ENCODE measurements around the gene SMAD9. TPM values are rescaled to one million over a fixed set of nuclear protein-coding genes. Genes with fewer than 3 reads are reported as not detected.
A peak's percentile ranks its signal among the peaks of the same experiment; 100 is the strongest.

SMAD9 gene
- total and polyA plus RNA-seq, 4 donors, result 2.5 to 35.0 (median 6.2) TPM

DNA sequence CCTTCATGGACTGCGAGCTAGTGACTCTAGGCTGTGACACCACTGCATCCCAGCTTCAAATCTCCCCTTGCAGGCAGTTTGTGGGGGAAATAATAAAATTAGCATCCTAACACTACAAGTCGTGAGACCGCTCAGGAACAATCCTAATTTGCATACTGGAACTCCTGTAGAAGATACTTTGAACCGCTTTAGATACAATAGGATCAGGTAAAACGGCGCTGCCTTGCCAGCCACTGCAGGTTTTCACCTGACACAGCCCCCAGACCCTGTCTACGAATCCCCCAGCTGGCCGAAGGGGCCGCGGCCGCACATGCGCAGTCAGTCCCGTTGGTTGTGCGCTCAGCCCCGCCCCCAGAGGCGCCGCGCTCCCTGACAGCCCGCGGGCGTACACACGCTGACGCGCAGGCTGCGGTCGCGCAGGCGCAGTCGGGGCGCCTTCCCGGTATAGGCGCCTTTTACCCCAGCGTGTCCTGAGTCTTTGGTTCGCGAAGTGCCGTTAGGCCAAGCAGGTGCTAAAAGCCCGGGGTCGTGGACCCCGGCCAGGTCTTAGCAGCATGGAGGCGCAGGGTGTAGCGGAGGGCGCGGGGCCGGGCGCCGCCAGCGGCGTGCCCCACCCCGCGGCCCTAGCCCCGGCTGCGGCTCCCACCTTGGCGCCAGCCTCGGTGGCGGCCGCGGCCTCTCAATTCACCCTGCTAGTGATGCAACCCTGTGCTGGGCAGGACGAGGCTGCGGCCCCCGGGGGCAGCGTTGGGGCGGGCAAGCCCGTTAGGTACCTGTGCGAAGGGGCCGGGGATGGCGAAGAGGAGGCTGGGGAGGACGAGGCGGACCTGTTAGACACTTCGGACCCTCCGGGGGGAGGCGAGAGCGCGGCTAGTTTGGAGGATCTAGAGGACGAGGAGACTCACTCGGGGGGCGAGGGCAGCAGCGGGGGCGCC, 101.0 kb downstream of the SMAD9 start, which contains the start of gene RFXAP:
Gene RFXAP, plus strand, starts transcription at position 419 of the 935 bp plus-strand sequence. Its CDS starts 136 bp downstream, at position 555.
- 0 to 1% methylated on average over 74 to 78 of the region's 78 CpGs for WGBS, 2 donors
- no peaks in the 10 kb centered on the region for H3K27me3 ChIP-seq (ENCODE audit: control insufficient read depth in 3 of 3, insufficient read depth in 3 of 3, low read length in 2 of 3)
- DNase-seq, result peak; percentile 91 to 94 (median 92)
- peak within 1 kb of the TSS in 1 of 2 donors; percentile 87 for H3K9ac ChIP-seq (ENCODE audit: insufficient read depth in 1 of 2, low read length in 2 of 2)
- peak within 1 kb of the TSS; percentile 51 to 75 for H3K27ac ChIP-seq (ENCODE audit: low read depth in 1 of 2, low read length in 1 of 2)
- peak; percentile 97 for ATAC-seq (ENCODE audit: insufficient read depth, low FRiP score)
- H3K4me1 ChIP-seq (ENCODE audit: control insufficient read depth in 5 of 5, insufficient read depth in 5 of 5, low read length in 5 of 5), result peaks cover 6 to 32% (median 12%) of the 10 kb centered on the region in 5 donors
- peaks cover 0 to 2% (median 0%) of the 10 kb centered on the region in 4 donors for H3K9me3 ChIP-seq (ENCODE audit: control insufficient read depth in 4 of 4, insufficient read depth in 3 of 4, low read length in 3 of 4)
- H3K4me3 ChIP-seq, result peak within 1 kb of the TSS; percentile 96
- TF ChIP-seq, protein P1, sequence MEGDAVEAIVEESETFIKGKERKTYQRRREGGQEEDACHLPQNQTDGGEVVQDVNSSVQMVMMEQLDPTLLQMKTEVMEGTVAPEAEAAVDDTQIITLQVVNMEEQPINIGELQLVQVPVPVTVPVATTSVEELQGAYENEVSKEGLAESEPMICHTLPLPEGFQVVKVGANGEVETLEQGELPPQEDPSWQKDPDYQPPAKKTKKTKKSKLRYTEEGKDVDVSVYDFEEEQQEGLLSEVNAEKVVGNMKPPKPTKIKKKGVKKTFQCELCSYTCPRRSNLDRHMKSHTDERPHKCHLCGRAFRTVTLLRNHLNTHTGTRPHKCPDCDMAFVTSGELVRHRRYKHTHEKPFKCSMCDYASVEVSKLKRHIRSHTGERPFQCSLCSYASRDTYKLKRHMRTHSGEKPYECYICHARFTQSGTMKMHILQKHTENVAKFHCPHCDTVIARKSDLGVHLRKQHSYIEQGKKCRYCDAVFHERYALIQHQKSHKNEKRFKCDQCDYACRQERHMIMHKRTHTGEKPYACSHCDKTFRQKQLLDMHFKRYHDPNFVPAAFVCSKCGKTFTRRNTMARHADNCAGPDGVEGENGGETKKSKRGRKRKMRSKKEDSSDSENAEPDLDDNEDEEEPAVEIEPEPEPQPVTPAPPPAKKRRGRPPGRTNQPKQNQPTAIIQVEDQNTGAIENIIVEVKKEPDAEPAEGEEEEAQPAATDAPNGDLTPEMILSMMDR (IDR thresholded peaks at IDR 0.05; ENCODE audit: control extremely low read depth, extremely low read depth), result no peak
- H3K36me3 ChIP-seq (ENCODE audit: control insufficient read depth in 4 of 4, insufficient read depth in 4 of 4, low read length in 4 of 4), result no peaks in the 10 kb centered on the region

DNA sequence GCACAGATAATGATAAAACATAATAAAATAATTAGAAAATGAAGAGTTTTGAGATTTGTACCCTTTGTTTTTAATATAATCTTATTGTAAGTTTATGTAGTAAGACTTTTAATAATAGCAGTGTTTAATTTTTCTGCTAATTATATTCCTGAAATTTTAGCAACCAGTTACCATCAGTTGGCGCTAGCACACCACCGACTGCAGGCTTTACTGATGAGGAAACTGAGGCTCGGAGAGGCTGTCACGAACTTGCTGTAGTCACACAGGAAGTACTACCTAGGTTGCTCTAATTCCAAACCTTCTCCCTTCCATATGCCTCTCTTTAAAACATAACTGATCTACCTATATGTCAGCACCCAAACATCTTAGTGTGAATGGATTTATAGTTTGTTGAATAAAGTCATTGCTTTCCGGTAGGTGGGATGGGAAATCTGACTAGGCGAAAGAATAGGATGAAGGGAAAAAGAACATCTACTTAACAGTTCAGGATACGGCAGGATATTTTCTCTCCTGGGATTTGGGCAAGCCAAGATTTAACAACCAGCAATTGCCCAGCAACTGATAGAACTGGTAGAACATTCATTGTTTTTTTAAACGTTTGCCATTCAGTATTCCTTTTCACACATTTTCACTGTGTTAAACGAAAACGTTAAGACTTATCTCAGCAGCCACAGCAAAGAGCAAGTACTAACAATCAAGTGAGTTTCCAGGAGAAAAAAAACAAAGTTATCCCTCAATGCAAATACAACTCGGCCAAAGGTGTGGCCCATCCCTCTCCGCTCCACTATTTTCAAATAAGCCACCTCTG, 101.8 kb downstream of the SMAD9 start:
- no peak for ATAC-seq (ENCODE audit: insufficient read depth, low FRiP score)
- 45 to 54% methylated on average over 12 of the region's 12 CpGs for WGBS, 2 donors
- Histone ChIP-seq H3K27ac (ENCODE audit: low read depth in 1 of 2, low read length in 1 of 2) (peak overlapping the region in 1 of 2 donors; percentile 75), H3K4me1 (ENCODE audit: control insufficient read depth in 5 of 5, insufficient read depth in 5 of 5, low read length in 5 of 5) (peaks cover 6 to 32% (median 12%) of the 10 kb centered on the region in 5 donors), H3K9ac (ENCODE audit: insufficient read depth in 1 of 2, low read length in 2 of 2) (peak overlapping the region in 1 of 2 donors; percentile 86), H3K36me3 (ENCODE audit: control insufficient read depth in 4 of 4, insufficient read depth in 4 of 4, low read length in 4 of 4) (no peaks in the 10 kb centered on the region), H3K9me3 (ENCODE audit: control insufficient read depth in 4 of 4, insufficient read depth in 3 of 4, low read length in 3 of 4) (peaks cover 0 to 2% (median 0%) of the 10 kb centered on the region in 4 donors), H3K4me3 (peak overlapping the region; percentile 96), H3K27me3 (ENCODE audit: control insufficient read depth in 3 of 3, insufficient read depth in 3 of 3, low read length in 2 of 3) (no peaks in the 10 kb centered on the region)
- no peak for DNase-seq
- TF ChIP-seq, protein P1 (IDR thresholded peaks at IDR 0.05; ENCODE audit: control extremely low read depth, extremely low read depth), result no peak

DNA sequence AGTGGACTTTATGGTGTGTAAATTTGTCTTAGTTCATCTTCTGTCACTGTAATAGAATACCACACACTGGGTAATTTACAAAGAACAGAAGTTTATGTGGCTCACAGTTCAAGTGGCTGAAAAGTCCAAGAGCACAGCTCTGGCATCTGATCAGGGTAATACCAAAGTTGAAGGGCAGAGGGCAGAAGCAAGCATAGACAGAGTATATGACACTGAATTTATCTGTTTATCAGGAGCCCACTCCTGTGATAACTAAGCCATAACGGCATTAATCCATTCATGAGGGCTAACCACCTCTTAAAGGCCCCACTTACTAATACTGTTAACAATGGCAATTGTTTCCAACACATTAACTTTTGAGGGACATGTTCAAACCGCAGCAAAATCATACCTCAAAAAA, 105.0 kb downstream of the SMAD9 start:
- TF ChIP-seq, protein P1 (IDR thresholded peaks at IDR 0.05; ENCODE audit: control extremely low read depth, extremely low read depth), result no peak
- DNase-seq, result no peak
- WGBS, 2 donors, result 76 to 92% methylated on average over 2 of the region's 2 CpGs
- H3K27me3 ChIP-seq (ENCODE audit: control insufficient read depth in 3 of 3, insufficient read depth in 3 of 3, low read length in 2 of 3), result no peaks in the 10 kb centered on the region
- no peak overlapping the region for H3K4me3 ChIP-seq
- no peak overlapping the region for H3K9ac ChIP-seq (ENCODE audit: insufficient read depth in 1 of 2, low read length in 2 of 2)
- ATAC-seq (ENCODE audit: insufficient read depth, low FRiP score), result no peak
- no peak overlapping the region for H3K27ac ChIP-seq (ENCODE audit: low read depth in 1 of 2, low read length in 1 of 2)
- H3K9me3 ChIP-seq (ENCODE audit: control insufficient read depth in 4 of 4, insufficient read depth in 3 of 4, low read length in 3 of 4), result peaks cover 0 to 2% (median 0%) of the 10 kb centered on the region in 4 donors
- no peaks in the 10 kb centered on the region for H3K36me3 ChIP-seq (ENCODE audit: control insufficient read depth in 4 of 4, insufficient read depth in 4 of 4, low read length in 4 of 4)
- peaks cover 0 to 19% (median 6%) of the 10 kb centered on the region in 5 donors for H3K4me1 ChIP-seq (ENCODE audit: control insufficient read depth in 5 of 5, insufficient read depth in 5 of 5, low read length in 5 of 5)

All from lung (tissue), 12 donors.